Peyer's patch (tissue), 4 donors: ENCODE results near the gene TNS3.

Source experiments
- POLR2A ChIP-seq, 2 donors: fragments of 450-650 bp; IDR thresholded peaks; one replicate each; pipeline ENCODE4 v1.5.1; 2017; ENCODE audit warnings: antibody characterized with exemption in 2 of 2, mild to moderate bottlenecking in 2 of 2, moderate library complexity in 2 of 2
- TF ChIP-seq, protein P1 (sequence below), 6 experiments: fragments of 450-650 bp in 4 of 6; fragments of 200-600 bp in 2 of 6; sonication (generic) in 1 of 6; IDR thresholded peaks; one replicate each; pipeline ENCODE4 v1.5.1; 2017 to 2019; ENCODE audit warnings: antibody characterized with exemption in 6 of 6, mild to moderate bottlenecking in 3 of 6, moderate library complexity in 1 of 6

DNA sequence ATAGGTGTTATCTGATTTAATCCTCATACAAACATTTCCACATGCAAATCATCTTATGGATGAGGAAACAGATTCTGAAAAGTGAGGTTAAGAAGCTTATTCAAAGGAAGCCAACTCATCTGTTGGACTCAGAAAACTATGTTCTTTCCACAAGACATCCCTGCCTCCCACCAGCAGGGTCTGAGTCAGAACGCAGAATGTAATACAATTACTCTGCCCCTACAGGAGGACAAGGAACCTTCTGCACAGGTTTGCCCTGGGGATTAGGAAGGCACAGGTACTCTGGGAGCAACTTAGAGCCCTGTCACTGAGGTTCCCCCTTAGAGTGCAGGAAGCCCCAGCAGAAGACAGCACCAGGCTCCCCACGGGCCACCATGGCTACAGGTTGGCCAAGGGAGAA lies 255.7 kb downstream of the TNS3 start:
- TF ChIP-seq, protein P1, sequence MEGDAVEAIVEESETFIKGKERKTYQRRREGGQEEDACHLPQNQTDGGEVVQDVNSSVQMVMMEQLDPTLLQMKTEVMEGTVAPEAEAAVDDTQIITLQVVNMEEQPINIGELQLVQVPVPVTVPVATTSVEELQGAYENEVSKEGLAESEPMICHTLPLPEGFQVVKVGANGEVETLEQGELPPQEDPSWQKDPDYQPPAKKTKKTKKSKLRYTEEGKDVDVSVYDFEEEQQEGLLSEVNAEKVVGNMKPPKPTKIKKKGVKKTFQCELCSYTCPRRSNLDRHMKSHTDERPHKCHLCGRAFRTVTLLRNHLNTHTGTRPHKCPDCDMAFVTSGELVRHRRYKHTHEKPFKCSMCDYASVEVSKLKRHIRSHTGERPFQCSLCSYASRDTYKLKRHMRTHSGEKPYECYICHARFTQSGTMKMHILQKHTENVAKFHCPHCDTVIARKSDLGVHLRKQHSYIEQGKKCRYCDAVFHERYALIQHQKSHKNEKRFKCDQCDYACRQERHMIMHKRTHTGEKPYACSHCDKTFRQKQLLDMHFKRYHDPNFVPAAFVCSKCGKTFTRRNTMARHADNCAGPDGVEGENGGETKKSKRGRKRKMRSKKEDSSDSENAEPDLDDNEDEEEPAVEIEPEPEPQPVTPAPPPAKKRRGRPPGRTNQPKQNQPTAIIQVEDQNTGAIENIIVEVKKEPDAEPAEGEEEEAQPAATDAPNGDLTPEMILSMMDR (IDR thresholded peaks at IDR 0.05): no peak
- no peak for TF ChIP-seq POLR2A (IDR thresholded peaks at IDR 0.05)
